HL-60 (cell line): ENCODE data around the gene INPP4B.

Experiments used
- DNase-seq, 2 experiments: peaks; one replicate each; pipeline ENCODE4 v3.0.0-alpha.2; 2010 to 2020; ENCODE audit warnings: low read depth in 1 of 2, low spot score in 1 of 2
- H3K27ac ChIP-seq: fragments of 250-450 bp; sonication (Bioruptor Pico); replicated peaks from 2 replicates; pipeline ENCODE4 v1.5.1; 2020; ENCODE audit warnings: mild to moderate bottlenecking, moderate library complexity
- H3K27me3 ChIP-seq: fragments of 250-450 bp; sonication (Bioruptor Pico); 2 replicates; pipeline ENCODE4 v1.5.1; 2021; ENCODE audit warnings: mild to moderate bottlenecking, moderate library complexity; ENCODE audit not compliant: insufficient read depth, poor library complexity, severe bottlenecking
- H3K4me3 ChIP-seq: replicated peaks from 2 replicates; pipeline ENCODE4 v1.5.1; 2011; ENCODE audit warnings: mild to moderate bottlenecking, control low read depth, low read length; ENCODE audit not compliant: insufficient read depth
- CTCF ChIP-seq: IDR thresholded peaks from one replicate; pipeline ENCODE4 v1.5.1; 2011; ENCODE audit warnings: low read length, control low read depth, inconsistent platforms; ENCODE audit not compliant: insufficient read depth
- GABPA ChIP-seq: IDR thresholded peaks from 2 replicates; pipeline ENCODE4 v1.6.1; 2012; ENCODE audit warnings: low read depth
- POLR2AphosphoS5 ChIP-seq: IDR thresholded peaks from 2 replicates; pipeline ENCODE4 v1.6.1; 2012; ENCODE audit warnings: low read depth
- REST ChIP-seq: IDR thresholded peaks from 2 replicates; pipeline ENCODE4 v1.6.1; 2012; ENCODE audit warnings: low read depth; ENCODE audit not compliant: insufficient replicate concordance
- SPI1 ChIP-seq: IDR thresholded peaks from 2 replicates; pipeline ENCODE4 v1.6.1; 2012; ENCODE audit warnings: low read depth, mild to moderate bottlenecking, borderline replicate concordance

Gene INPP4B

GRCh38 chr4:142551517-142552305, 294.4 kb downstream of the INPP4B start:
- no peak for TF ChIP-seq SPI1
- no peak for TF ChIP-seq CTCF
- no peak for TF ChIP-seq REST
- no peak for TF ChIP-seq GABPA
- TF ChIP-seq POLR2AphosphoS5: no peak
- no peak for DNase-seq
- no peak overlapping the region for H3K4me3 ChIP-seq
- H3K27me3 ChIP-seq: no peaks in the 10 kb centered on the region
- H3K27ac ChIP-seq: no peak overlapping the region

GRCh38 chr4:142550965-142551364, 295.1 kb downstream of the INPP4B start:
- DNase-seq: no peak
- H3K4me3 ChIP-seq: no peak overlapping the region
- no peak overlapping the region for H3K27ac ChIP-seq
- no peak for TF ChIP-seq CTCF
- TF ChIP-seq GABPA: no peak
- H3K27me3 ChIP-seq: no peaks in the 10 kb centered on the region

- Histone ChIP-seq H3K27me3 (no peaks in the 10 kb centered on the region), H3K27ac (no peak overlapping the region), H3K4me3 (no peak overlapping the region)
- TF ChIP-seq GABPA (no peak), REST (no peak), CTCF (no peak), POLR2AphosphoS5 (no peak), SPI1 (no peak)
- no peak for DNase-seq
Observed at GRCh38 chr4:142549726-142550463, 296.2 kb downstream of the INPP4B start.
